ENCODE results near the gene DLG5.
A peak's percentile ranks its signal among the peaks of the same experiment; 100 is the strongest.

DLG5 gene

DNA sequence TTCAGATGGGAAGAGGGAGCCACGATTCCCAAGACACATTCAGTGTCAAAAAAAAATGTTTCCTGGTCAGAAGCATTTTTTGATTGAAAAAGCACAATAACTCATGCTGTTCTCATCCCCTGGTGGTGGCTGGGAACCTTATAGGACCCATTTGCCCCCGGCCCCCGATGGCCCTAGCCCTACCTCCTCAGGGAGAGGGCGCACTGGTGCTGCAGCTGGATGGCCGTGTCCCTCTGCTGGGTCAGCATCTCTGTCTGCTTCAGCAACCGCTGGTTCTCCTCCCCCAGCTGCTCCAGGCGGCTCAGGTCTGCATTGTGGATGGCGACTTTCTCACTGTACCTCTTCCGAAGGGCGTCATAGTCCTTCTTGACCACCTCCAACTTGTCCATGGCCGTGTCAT lies 83.3 kb downstream of the DLG5 start:
- no peak for DNase-seq (ENCODE audit: low read depth in 3 of 3)

DNA sequence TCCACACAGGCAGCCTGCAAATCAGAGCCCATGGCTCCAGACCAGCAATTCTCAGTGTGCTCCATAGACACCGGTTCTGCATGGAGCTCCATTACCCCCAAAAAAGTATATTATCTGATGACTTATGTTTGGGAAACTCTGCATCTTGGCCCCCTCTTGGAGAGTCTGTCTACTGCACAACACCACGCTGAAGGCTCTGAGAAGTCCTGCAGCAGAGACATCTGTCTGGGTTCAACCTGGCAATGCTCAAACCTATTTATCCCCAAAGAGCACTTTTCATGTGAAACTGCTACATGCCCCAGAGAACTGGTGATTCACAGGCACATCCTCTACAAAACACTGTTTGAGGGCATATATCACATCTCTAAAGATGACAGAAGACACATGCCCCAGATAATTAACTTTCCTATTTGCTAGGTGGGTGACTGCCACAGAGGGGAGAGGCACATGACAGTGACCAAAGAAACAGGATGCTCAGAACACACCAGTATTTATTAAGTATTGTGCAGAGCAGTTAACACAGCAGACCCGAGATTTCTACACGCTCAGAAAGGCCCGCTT lies 83.8 kb downstream of the DLG5 start:
- no peak for DNase-seq (ENCODE audit: low read depth in 3 of 3)

DNA sequence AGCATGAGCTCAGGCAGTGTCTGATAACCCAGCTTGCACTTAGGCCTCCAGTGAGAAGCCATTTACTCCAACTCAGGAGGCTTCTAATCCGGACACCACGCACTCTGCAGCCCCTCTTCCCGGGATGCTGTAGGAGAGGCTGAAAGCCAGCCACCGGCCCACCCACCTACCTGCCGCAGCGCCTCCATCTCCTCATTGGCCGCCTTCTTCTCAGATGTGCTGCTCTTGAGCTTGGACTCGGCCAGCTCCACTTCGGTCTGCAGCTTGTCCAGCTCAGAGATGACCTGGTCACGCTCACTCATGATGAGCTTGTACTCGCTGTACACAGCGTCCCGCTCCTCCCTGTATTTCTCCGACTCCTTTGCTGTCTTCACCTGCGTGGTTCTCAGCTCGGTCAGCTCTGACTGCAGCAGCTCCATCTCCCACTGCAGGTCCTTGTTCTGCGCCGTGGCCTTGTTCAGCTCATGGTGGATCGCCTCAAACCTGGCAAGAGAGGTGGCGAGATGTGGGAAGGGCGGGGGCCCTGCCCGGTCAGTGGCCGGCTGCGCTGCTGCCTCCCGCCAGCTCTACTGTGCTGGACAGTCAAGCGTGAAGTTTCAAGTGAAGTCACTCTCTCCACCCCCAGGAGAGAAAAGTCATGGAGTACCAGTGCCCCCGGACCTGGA lies 84.7 kb downstream of the DLG5 start:
- no peak for DNase-seq (ENCODE audit: low read depth in 3 of 3)

DNA sequence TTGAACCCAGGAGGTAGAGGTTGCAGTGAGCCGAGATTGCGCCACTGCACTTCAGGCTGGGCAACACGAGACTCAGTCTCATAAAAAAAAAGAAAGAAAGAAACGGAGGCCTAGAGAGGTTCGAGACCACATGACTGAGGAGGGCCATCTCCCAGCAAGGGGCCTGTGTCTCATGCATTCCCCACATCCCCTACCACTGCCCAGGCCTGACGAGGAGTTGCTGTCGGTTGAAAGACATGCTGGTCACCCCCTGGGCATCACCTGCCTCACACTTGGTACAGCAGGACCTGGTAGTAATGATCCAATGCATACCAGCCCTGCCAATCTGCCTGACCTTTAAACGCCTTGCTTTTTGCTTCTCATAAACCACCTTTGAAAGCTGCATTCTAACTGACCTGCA lies 85.9 kb downstream of the DLG5 start:
- no peak for DNase-seq (ENCODE audit: low read depth in 3 of 3)

DNA sequence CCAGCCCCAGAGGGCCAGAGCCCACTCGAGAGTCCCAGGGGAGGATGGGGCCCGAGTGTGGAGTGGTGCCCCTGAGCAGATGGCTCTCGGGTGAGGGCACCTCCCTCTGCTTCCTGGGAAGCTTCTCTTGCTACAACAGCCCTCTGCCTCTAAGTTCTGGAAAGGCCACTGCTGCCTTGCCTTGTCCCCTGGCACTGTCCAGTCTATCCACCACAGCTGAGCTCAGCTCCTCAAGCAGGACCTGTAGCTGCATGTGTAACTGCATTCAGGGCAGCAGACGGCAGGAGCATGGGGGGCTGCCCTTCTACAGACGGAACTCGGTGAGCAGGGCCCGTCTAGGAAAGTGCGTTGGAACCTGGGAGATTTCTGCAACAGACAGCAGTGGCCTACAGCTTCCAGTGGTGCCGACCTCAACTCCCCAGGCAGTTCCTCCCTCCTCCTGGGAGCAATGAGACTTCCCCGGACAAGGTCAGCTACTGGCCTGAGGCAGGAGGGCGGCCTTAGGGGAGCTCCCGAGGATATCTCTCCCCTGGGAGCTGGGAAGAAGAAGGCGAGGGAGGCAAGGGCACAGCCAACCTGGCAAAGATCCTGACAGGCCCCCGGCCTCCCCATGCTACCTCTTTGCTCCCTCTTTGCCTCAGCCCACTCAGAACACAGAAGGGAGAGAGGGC lies 88.5 kb downstream of the DLG5 start:
- DNase-seq (ENCODE audit: low read depth in 3 of 3), result no peak

DNA sequence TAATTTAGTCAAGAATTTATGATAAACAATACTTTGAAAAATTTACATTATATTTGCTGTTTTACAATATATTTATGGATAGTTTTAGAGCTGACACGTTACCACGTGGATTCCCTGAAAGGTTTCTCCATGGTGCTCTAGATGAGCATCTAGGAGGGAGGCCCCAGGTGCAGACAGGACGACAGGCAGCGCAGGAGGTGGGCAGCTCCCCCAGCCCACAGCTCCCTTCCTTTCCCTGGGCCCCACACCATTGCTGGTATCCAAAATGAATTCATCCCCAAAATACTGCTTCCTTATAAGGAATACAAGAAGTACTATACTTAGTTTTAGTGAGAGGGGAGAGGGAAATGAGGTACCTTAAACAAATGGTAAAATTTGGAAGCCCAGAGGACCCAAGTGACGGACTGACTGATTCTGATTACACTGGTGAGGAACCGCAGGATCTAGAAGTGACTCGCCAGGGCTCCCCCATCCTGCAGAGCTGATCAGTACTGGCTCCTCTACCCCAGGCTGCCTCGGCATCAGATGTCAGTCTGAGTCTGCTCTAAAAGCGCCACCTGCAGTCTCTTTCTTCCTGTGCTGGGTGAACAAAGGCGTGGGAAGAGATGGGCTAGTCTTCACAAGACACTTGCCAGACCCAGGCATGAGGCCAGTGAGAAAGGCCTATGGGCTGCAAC lies 89.2 kb downstream of the DLG5 start:
- peak; percentile 13 to 35 (median 23) for DNase-seq (ENCODE audit: low read depth in 3 of 3)

DNA sequence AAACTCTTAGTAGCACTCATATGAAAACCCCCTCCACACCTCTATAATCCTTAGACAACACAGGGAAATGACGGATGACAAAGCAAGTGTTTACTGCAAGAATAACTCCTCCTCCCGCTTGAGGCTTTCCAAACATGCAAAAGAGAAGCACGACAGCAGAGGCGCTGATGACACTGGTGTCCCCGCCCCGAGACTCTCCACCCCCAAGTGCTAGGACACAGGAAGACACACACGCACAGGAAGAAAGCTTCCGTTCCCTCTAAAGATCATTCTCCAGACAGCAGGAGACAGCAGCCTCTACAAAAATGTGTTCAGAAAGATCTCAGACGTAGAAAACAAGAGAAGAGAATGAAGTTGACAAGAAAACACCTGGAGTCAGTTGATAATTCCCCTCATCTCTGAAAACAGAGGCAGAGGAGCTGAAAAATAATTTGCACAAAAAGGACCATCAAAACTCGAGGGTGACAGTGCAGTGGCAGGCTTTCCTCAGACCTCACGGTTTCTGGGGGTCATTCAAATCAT lies 90.2 kb downstream of the DLG5 start:
- peak in 2 of 3 experiments; percentile 27 to 37 for DNase-seq (ENCODE audit: low read depth in 3 of 3)

DNA sequence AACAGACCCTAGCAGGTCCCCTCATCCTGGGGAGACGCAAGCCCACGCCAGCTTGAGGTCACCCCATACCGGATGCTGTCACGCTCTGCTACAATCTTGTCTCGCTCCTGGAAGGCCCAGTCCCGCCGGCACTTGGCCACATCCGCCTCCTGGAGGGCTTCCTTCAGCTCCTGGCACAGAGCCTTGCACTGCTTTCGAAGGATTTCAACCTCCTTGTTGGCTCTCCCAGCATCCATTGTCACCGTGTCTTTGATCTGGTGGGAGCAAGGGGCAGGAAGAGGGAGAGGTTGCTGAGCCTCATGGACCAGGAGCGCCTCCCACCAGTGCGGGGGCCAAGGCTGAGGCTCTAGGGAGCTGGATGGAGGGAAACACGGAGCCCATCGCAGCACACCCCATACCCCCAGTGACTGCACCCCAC lies 90.9 kb downstream of the DLG5 start:
- DNase-seq (ENCODE audit: low read depth in 3 of 3), result no peak

DNA sequence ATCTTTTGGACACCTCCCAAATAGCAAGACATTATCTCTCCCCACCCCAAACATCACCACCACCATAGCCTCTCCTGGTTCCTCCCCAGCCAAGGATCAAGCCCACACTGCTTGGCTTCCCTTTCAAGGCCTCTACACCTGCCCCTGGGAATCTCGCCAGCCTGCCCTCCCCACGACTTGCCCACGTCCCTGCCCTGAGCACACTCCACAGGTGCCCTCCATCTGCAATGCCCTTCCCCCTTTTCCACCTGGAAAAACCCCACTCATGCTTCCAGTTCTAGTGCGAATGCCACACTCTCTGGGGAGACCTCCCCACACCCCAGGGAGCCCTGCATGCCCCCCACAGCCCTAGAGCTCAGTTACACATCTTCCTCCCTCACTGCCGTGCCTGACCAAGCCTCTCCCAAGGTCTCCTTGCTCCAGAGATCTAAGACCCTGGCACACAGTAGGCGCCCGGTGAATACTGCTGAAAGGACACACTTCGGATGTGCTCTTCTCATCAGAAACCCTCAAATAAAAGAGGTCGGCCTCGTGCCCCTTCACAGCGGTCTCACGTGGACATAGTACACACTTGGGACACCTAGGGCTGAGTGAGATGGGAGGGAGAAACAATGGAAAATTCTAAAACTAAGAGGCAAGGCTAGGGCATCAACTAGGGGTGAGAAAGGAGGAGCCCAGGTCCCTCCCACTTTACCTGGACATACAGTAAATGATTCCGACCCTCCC lies 91.4 kb downstream of the DLG5 start:
- DNase-seq (ENCODE audit: low read depth in 3 of 3), result no peak

DNA sequence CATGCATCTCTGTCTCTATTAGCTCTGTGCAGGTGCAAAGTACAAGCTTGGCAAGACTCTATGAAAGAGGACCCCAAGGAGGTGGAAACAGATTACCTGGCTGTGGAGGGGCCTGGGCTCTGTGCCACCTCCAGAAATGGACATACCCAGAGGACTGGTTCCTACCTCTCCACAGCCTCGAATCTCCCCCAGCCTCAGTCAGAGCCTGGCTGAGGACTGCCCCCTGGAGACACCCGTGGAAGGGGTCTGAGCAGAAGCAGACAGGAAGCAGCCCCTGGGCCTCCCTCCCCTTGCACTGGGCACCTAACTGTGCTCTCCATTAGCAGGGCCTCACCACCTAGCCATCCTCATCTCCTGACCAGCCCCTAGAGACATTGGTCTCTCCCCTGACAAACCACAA lies 92.0 kb downstream of the DLG5 start:
- no peak for DNase-seq (ENCODE audit: low read depth in 3 of 3)

DNA sequence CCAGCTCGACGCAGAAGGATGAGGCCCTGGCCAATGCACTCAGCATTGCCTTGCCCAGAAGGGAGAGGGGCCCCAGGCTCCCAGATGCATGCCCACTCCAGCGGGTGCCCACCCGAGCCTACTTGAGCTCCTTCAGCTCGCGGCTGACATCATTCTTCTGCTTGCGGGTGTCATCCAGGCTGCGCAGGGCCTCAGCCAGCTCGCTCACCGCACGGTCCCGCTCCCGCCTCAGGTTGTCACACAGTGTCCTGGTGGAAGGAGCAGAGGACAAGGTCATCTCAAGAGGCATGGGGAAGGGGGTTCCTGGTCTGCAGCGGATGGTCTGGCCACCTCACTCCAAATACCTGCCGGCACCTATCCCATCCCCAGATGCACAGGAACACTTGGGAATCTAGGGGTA lies 92.8 kb downstream of the DLG5 start:
- DNase-seq (ENCODE audit: low read depth in 3 of 3), result no peak

DNA sequence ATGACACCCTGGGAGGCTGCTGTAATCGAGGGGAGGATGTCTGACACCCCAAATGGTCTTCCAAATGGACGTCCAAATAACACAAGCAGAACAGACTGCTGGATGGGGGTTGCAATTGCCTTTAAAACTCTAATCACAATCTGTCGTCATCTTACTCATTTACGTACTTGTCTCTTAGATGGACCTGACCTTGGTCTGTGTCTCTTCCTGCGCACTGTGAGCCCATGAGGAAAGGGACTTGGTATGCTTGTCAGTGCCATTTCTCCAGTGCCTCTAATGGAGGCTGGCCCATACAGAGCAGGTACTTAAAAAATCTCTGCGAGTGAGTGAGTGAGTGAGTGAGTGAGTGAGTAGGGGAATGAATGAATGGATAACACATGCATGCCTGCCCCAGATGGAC lies 93.3 kb downstream of the DLG5 start:
- no peak for DNase-seq (ENCODE audit: low read depth in 3 of 3)

DNA sequence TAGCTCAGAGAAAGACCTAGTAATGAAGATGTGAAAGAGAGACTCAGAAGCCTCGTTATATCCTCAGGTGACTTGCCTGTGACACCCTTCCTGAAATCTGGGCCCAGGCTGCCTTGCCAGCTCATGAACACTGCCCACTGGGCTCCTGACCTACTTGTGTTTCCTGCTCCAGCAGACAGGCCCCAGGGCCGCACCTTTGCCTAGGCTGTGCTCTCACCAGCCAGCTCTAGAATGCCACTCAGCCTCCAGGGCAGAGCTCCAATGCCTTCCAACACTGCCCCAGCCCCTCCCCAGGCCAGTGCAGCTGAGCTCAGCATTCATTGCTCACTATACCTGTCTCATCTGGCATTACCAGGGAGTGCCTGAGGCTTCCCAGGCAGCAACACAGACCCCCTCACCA lies 94.3 kb downstream of the DLG5 start:
- DNase-seq (ENCODE audit: low read depth in 3 of 3), result no peak

DNA sequence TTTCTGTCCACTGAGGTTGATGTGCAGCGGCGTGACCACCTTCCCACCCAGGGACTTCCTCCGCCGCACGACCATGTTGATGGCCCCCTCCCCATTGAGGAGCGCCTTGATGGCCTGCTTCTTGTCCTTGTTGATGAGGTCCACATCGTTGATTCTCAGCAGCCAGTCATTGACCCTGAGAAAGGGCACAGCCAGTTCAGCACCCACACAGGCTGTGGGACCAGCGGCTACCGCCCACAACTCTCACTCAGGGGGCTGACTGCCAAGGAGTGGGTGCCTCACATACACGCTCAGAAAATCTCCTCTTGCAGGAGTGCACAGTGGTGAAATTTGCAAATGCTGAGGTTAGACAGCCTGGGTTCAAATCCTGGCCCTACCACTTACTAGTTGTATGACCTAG lies 97.2 kb downstream of the DLG5 start:
- no peak for DNase-seq (ENCODE audit: low read depth in 3 of 3)

DNA sequence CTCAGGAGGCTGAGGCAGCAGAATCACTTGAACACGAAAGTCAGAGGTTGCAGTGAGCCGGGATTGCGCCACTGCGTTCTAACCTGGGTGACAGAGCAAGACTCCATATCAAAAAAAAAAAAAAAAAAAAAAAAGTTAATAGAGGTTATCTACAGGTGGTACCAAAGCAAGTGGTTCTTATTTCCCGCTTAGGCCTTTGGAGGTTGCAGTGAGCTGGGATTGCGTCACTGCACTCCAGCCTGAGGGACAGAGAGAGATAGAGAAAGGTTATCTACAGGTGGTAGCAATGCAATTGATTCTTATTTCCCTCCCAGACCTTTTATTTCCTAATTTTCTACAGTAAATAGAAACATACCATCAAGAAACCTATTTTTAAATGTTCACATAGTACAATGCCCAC lies 98.2 kb downstream of the DLG5 start:
- no peak for DNase-seq (ENCODE audit: low read depth in 3 of 3)

DNA sequence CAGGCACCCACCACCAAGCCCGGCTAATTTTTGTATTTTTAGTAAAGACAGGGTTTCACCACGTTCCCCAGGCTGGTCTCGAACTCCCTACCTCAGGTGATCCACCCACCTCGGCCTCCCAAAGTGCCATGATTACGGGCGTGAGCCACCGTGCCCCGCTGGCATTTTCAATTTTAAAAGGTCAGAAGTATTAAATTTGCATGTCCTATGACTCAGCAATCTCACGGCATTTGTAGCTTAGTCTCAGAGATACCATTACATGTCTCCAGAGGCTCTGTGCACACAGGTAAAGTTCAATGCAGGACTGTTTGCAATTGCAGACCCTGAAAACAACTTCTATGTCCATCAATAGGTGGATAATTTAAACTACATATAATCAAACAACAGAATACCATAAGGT lies 99.2 kb downstream of the DLG5 start:
- DNase-seq (ENCODE audit: low read depth in 3 of 3), result no peak

DNA sequence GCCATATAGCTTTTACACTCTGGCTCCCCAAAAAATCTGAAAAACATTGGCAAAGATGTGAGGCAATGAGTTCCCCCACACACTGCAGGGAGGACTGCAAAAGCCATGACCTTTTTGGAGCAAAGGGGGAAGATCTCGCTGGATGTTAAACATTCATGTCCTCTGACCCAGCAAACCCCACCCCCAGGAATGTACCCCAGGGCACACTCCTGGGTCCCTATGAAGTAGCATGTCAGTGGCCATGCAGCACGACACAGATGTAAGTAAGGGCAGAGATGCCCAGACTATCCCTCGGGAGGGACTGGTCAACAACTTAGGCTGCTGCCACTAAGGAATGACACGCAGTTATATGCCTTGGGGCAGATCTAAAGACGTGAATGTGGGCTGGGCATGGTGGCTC lies 100.6 kb downstream of the DLG5 start:
- no peak for DNase-seq (ENCODE audit: low read depth in 3 of 3)

DNA sequence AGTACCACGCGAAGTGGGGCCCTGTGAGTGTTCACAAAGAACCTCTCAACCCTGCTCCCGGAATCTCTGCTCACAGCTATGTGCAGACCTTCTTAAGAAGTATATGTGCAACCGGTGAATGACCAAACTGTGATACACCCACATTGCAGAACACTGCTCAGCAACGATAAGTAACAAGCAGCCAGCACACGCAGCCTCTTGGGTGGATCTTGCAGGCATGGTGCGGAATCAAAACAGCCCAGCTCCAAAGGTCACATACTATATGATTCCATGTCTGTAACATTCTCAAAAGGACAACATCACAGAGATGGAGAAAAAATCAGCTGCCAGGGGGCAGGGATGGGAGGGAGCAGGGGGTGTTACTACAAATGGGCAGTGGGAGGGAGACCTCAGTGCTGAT lies 101.6 kb downstream of the DLG5 start:
- no peak for DNase-seq (ENCODE audit: low read depth in 3 of 3)

DNA sequence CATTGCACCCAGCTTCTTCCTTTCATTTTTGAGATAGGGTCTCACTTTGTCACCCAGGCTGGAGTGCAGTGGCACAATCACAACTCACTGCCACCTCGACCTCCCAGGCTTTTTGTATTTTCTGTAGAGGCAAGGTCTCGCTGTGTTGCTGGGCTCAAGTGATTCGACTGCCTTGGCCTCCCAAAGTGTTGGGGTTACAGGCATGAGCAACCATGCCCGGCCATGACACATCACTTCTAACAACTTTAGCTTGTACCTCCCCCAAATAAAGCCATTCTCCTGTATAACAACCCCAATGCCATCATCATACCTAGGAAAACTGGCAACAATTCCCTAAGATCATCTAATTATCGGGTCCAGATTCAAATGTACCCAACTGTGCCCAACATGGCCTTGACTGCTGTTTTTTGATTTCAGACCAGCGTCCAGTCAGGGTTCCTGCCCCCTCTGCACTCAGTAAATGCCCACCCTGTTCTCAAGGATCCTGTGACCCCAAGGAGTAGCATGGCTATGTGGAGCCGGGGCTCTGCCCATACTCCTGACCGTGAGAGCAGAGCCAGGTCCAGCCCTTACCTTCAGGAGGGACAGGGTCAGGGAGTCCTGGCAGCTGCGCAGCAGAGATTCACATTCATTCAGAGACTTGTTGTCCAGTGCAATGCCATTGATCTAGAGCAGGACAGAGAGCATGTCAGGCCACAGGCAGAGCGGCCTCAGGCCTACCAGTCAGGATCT lies 102.6 kb downstream of the DLG5 start:
- no peak for DNase-seq (ENCODE audit: low read depth in 3 of 3)

DNA sequence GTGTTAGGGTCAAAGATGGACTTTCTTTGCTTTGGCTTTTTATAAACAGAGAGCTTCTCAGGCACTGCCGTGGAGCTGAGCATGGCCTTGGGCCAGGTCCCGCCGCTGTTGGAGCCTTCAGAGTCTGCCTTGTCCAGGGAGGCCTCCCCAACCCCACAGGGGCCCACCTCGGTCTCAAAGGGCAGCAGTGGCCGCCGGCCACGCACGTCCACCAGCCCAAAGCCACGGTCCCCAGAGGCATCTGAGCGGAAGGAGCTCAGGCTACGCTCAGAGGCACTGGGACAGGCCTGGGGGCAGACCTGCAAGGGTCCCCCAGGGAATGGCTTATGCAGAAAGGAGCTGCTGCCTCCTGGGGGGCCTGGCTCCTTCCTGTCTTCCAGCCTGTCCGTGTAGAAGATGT lies 105.0 kb downstream of the DLG5 start:
- DNase-seq (ENCODE audit: low read depth in 3 of 3), result no peak

DNA sequence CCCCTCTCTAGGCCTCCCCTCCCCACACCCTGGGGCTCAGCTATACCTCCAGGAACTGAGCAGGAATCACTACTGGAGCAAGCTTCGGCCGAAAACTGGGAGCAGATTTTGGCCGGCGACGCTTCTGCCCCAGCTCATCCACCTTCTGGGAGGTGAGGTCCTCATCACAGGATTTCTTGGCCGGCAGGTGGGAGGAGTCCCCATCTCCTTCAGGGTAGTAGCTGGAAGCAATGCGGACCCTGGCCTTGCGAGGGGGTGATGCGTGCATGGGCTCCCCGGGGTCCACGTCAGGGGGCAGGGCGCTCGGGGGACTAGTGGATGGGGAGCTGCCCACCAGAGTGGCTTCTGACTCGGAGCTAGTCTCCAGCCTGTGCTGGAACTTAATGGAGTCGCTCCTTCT lies 105.5 kb downstream of the DLG5 start:
- no peak for DNase-seq (ENCODE audit: low read depth in 3 of 3)

Measured in stimulated activated CD4-positive, alpha-beta T cell treated with anti-CD3 and anti-CD28 coated beads, TNF-alpha, amount 100 ng/mL, for 4 hours (primary cell).